K562 (cell line): ENCODE results near the gene DPP9. TPM values are rescaled to one million over a fixed set of nuclear protein-coding genes. Genes with fewer than 3 reads are reported as not detected.

Source experiments
- BDP1 ChIP-seq: IDR thresholded peaks from 3 replicates; pipeline ENCODE4 v1.6.1; 2011; ENCODE audit not compliant: insufficient read length, insufficient read depth
- CC2D1A ChIP-seq: fragments of 450-650 bp; IDR thresholded peaks from 2 replicates; pipeline ENCODE4 v1.6.1; 2017; ENCODE audit warnings: mild to moderate bottlenecking
- CTBP1 ChIP-seq: fragments of 450-650 bp; IDR thresholded peaks from 2 replicates; pipeline ENCODE4 v1.6.1; 2016; ENCODE audit warnings: borderline replicate concordance
- EGR1 ChIP-seq: fragments of 450-650 bp; conservative IDR thresholded peaks from 2 replicates; pipeline ENCODE4 v1.6.1; 2017; ENCODE audit warnings: mild to moderate bottlenecking
- POLR3G ChIP-seq: IDR thresholded peaks from 2 replicates; pipeline ENCODE4 v1.6.1; 2011; ENCODE audit not compliant: insufficient read length, insufficient replicate concordance; ENCODE audit errors: extremely low read depth
- RAD21 ChIP-seq, 2 experiments: fragments of 250-450 bp in 1 of 2; fragments of 450-650 bp in 1 of 2; sonication (Bioruptor Pico) in 1 of 2; formaldehyde crosslinking in 1 of 2; IDR thresholded peaks in 1 of 2; conservative IDR thresholded peaks in 1 of 2; 2 replicates each; pipeline versions ENCODE4 v1.4.0 to v1.8.0; 2020 to 2022; ENCODE audit warnings: mild to moderate bottlenecking in 2 of 2, moderate library complexity in 1 of 2
- RBM14 ChIP-seq: fragments of 200-400 bp; formaldehyde crosslinking; IDR thresholded peaks from 2 replicates; pipeline ENCODE4 v1.6.1; 2018; ENCODE audit warnings: low read depth, mild to moderate bottlenecking, low read length, moderate library complexity, borderline replicate concordance; ENCODE audit not compliant: insufficient read depth
- VEZF1 ChIP-seq: fragments of 200-800 bp; sonication (Bioruptor generic); IDR thresholded peaks from 2 replicates; pipeline ENCODE4 v1.6.1; 2017; ENCODE audit warnings: missing genetic modification characterization, missing compliant biosample characterization
- ZBTB7A ChIP-seq: IDR thresholded peaks from 2 replicates; pipeline ENCODE4 v1.6.1; 2011; ENCODE audit warnings: low read depth, mild to moderate bottlenecking, low read length, moderate library complexity, borderline replicate concordance; ENCODE audit not compliant: control insufficient read depth
- polyA plus RNA-seq, 8 experiments: library from polyadenylated mRNA; depleted of rRNA in 4 of 8; stranded (reverse) in 5 of 8; unstranded in 3 of 8; fragments of >200 nt; fragmentation: Nextera tagmentation in 2 of 8; fragmentation: Illumina TruSeq in 1 of 8; extraction: Ambion mirVana in 2 of 8; extraction: Trizol in 1 of 8; gene quantifications; 2 replicates each; pipeline versions ENCODE4 v1.2.1 to v1.2.3, GENCODE V29; 2011 to 2014; ENCODE audit warnings: inconsistent platforms in 1 of 8, missing spikeins in 1 of 8
- total RNA-seq, 7 experiments: library from RNA; depleted of rRNA in 6 of 7; stranded (reverse); fragments of >200 nt in 6 of 7; fragmentation: Illumina TruSeq in 2 of 7; extraction: Trizol in 2 of 7; gene quantifications; 2 replicates each; pipeline versions ENCODE4 v1.2.1 to v1.2.3, GENCODE V29; 2011 to 2021; ENCODE audit warnings: low replicate concordance in 1 of 7
- TF ChIP-seq, protein P1 (sequence below): sonication (generic); formaldehyde crosslinking; IDR thresholded peaks from 2 replicates; pipeline ENCODE4 v1.8.1; 2023; ENCODE audit warnings: mild to moderate bottlenecking, missing genetic modification reagents
- TF ChIP-seq, protein P2 (sequence below), 3 experiments: IDR thresholded peaks in 2 of 3; conservative IDR thresholded peaks in 1 of 3; 2 replicates each; pipeline ENCODE4 v1.5.1; 2011 to 2012; ENCODE audit warnings: low read length in 3 of 3, mild to moderate bottlenecking in 3 of 3, control low read depth in 2 of 3, improper control_type of control experiment in 1 of 3, inconsistent platforms in 1 of 3, low read depth in 1 of 3, mixed read lengths in 1 of 3, moderate library complexity in 1 of 3; ENCODE audit not compliant: insufficient read depth in 2 of 3
- TF ChIP-seq, protein P3 (sequence below): fragments of 450-650 bp; IDR thresholded peaks from 2 replicates; pipeline ENCODE4 v1.6.1; 2016; ENCODE audit warnings: low read depth

DPP9 gene
- total and polyA plus RNA-seq, 9 of the 15 experiments (the other 6 are each of a cell fraction or from before 2014, with no cell fraction given) = 0.90 to 66.7 (median 24.5) TPM

DNA sequence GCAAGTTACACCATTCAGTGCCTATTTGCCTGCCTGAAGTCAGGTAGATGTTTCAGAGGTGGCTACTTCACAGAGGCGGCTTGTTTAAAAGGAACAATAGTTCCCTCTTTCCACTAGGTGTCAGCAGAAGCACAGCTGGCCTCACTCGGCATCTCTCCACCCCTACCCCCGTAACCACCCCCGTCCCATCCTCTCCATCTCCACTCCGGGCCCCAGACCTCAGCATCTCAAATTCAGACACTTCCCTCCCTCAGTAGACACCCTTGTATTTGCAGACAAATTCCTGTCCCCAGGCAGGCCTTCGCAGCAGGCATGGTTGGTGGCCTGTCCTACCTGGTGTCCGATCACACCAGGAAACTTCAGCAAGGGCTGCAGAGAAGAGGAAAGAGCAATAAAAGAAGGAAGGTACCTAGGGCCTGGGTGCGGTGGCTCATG is 9.1 kb upstream of the DPP9 start (continued):
- TF ChIP-seq, protein P1, sequence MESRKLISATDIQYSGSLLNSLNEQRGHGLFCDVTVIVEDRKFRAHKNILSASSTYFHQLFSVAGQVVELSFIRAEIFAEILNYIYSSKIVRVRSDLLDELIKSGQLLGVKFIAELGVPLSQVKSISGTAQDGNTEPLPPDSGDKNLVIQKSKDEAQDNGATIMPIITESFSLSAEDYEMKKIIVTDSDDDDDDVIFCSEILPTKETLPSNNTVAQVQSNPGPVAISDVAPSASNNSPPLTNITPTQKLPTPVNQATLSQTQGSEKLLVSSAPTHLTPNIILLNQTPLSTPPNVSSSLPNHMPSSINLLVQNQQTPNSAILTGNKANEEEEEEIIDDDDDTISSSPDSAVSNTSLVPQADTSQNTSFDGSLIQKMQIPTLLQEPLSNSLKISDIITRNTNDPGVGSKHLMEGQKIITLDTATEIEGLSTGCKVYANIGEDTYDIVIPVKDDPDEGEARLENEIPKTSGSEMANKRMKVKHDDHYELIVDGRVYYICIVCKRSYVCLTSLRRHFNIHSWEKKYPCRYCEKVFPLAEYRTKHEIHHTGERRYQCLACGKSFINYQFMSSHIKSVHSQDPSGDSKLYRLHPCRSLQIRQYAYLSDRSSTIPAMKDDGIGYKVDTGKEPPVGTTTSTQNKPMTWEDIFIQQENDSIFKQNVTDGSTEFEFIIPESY (CRISPR knock-in tag) = peak; percentile 14; the same call in 1 of the 2 replicates
- TF ChIP-seq POLR3G = no peak
- TF ChIP-seq, protein P2, sequence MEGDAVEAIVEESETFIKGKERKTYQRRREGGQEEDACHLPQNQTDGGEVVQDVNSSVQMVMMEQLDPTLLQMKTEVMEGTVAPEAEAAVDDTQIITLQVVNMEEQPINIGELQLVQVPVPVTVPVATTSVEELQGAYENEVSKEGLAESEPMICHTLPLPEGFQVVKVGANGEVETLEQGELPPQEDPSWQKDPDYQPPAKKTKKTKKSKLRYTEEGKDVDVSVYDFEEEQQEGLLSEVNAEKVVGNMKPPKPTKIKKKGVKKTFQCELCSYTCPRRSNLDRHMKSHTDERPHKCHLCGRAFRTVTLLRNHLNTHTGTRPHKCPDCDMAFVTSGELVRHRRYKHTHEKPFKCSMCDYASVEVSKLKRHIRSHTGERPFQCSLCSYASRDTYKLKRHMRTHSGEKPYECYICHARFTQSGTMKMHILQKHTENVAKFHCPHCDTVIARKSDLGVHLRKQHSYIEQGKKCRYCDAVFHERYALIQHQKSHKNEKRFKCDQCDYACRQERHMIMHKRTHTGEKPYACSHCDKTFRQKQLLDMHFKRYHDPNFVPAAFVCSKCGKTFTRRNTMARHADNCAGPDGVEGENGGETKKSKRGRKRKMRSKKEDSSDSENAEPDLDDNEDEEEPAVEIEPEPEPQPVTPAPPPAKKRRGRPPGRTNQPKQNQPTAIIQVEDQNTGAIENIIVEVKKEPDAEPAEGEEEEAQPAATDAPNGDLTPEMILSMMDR (IDR thresholded peaks at IDR 0.05 in 2 of 3, conservative IDR thresholded peaks at IDR 0.05 in 1 of 3; ENCODE audit: insufficient read depth in 2 of 3, low read depth in 1 of 3, low read length in 3 of 3) = peak; percentile 69 to 90 (median 89)
- no peak for TF ChIP-seq RBM14
- TF ChIP-seq CC2D1A = peak; percentile 71
- no peak for TF ChIP-seq CTBP1
- TF ChIP-seq, protein P3, sequence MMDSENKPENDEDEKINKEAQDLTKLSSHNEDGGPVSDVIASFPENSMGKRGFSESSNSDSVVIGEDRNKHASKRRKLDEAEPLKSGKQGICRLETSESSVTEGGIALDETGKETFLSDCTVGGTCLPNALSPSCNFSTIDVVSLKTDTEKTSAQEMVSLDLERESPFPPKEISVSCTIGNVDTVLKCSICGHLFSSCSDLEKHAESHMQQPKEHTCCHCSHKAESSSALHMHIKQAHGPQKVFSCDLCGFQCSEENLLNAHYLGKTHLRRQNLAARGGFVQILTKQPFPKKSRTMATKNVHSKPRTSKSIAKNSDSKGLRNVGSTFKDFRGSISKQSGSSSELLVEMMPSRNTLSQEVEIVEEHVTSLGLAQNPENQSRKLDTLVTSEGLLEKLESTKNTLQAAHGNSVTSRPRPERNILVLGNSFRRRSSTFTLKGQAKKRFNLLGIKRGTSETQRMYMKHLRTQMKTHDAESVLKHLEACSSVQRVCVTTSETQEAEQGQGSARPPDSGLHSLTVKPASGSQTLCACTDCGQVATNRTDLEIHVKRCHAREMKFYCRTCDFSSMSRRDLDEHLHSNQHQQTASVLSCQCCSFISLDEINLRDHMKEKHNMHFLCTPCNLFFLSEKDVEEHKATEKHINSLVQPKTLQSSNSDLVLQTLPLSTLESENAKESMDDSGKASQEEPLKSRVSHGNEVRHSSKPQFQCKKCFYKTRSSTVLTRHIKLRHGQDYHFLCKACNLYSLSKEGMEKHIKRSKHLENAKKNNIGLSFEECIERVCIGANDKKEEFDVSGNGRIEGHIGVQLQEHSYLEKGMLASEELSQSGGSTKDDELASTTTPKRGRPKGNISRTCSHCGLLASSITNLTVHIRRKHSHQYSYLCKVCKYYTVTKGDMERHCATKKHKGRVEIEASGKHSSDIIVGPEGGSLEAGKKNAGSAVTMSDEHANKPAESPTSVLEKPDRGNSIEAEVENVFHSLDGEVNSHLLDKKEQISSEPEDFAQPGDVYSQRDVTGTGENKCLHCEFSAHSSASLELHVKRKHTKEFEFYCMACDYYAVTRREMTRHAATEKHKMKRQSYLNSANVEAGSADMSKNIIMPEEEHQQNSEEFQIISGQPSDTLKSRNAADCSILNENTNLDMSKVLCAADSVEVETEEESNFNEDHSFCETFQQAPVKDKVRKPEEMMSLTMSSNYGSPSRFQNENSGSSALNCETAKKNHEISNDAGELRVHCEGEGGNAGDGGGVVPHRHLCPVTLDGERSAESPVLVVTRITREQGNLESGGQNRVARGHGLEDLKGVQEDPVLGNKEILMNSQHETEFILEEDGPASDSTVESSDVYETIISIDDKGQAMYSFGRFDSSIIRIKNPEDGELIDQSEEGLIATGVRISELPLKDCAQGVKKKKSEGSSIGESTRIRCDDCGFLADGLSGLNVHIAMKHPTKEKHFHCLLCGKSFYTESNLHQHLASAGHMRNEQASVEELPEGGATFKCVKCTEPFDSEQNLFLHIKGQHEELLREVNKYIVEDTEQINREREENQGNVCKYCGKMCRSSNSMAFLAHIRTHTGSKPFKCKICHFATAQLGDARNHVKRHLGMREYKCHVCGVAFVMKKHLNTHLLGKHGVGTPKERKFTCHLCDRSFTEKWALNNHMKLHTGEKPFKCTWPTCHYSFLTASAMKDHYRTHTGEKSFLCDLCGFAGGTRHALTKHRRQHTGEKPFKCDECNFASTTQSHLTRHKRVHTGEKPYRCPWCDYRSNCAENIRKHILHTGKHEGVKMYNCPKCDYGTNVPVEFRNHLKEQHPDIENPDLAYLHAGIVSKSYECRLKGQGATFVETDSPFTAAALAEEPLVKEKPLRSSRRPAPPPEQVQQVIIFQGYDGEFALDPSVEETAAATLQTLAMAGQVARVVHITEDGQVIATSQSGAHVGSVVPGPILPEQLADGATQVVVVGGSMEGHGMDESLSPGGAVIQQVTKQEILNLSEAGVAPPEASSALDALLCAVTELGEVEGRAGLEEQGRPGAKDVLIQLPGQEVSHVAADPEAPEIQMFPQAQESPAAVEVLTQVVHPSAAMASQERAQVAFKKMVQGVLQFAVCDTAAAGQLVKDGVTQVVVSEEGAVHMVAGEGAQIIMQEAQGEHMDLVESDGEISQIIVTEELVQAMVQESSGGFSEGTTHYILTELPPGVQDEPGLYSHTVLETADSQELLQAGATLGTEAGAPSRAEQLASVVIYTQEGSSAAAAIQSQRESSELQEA = no peak
- no peak for TF ChIP-seq BDP1
- TF ChIP-seq VEZF1 (CRISPR knock-in tag) = peak; percentile 62
- peak; percentile 67 to 81 for TF ChIP-seq RAD21 (CRISPR knock-in tag; conservative IDR thresholded peaks at IDR 0.05 in 1 of 2, IDR thresholded peaks at IDR 0.05 in 1 of 2)
- TF ChIP-seq EGR1 = peak; percentile 68
- TF ChIP-seq ZBTB7A = peak; percentile 31; the same call in 1 of the 2 replicates
